Subcutaneous abdominal adipose tissue (tissue), 5 donors: ENCODE results near the gene RGL4.

ENCODE experiments used
- H3K27ac ChIP-seq: one replicate; pipeline ENCODE4 v1.7.0; 2013; ENCODE audit warnings: low read depth, mild to moderate bottlenecking, inconsistent platforms, low read length, moderate library complexity
- H3K27me3 ChIP-seq, 5 donors: one replicate each; pipeline ENCODE4 v1.7.0; 2013; ENCODE audit warnings: low read length in 5 of 5, inconsistent platforms in 1 of 5; ENCODE audit not compliant: control insufficient read depth in 5 of 5, insufficient read depth in 4 of 5
- H3K36me3 ChIP-seq, 5 donors: one replicate each; pipeline ENCODE4 v1.7.0; 2013; ENCODE audit warnings: low read length in 5 of 5; ENCODE audit not compliant: control insufficient read depth in 5 of 5, insufficient read depth in 5 of 5
- H3K4me1 ChIP-seq, 5 donors: one replicate each; pipeline ENCODE4 v1.7.0; 2013; ENCODE audit warnings: low read length in 5 of 5, mild to moderate bottlenecking in 3 of 5, moderate library complexity in 1 of 5; ENCODE audit not compliant: control insufficient read depth in 5 of 5, insufficient read depth in 5 of 5
- H3K4me3 ChIP-seq, 5 donors: one replicate each; pipeline ENCODE4 v1.7.0; 2013; ENCODE audit warnings: low read length in 5 of 5, low read depth in 1 of 5
- H3K9ac ChIP-seq, 5 donors: one replicate each; pipeline ENCODE4 v1.7.0; 2013; ENCODE audit warnings: low read length in 5 of 5, mild to moderate bottlenecking in 4 of 5, moderate library complexity in 3 of 5
- H3K9me3 ChIP-seq, 5 donors: one replicate each; pipeline ENCODE4 v1.7.0; 2013; ENCODE audit warnings: low read length in 5 of 5; ENCODE audit not compliant: control insufficient read depth in 5 of 5
- donor health status: healthy.
- donor health status: healthy.
- donor health status: healthy.
- donor health status: healthy.
- donor health status: healthy.

The RGL4 gene

DNA sequence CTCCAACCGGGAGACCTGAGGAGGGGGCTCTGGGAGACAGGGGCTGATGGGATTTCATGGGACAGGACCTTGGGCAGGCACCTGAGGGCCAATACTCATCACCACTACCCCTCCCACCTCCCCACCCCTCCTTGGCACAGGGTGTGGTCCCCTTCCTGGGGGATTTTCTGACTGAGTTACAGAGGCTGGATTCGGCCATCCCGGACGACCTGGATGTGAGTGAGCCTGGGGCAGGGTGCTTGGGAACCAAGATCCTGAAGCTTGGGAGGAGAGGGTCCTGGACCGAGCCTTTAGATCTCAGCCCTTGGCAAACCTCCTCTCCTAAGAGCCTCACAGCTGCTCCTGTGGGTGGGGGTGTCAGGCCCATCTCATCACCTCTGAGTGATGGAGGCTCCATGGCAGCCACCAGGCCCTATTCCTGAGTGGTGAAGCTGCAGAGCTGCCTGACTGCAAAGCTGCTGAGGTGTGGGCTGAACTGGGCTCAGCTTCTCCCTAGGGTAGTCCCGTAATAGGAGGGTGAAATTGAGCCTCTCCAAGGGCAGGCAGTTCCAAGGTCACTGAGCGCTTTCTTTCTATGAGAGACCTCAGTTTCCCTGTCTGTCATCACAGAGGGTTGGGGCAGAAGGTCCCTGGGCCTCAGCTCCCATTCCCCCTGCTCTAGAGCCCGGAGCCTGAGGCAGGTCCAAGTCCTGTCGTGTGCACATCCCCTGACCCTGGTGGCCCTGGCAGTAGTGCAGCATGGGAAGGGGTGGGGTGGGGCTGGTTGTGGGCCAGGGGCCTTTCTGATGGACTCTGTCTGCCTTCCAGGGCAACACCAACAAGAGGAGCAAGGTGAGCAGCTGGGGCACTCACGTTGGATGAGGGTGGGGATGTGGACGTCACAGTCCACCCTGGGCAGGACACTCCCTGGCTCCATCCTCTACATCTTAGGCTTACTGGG is 6.5 kb downstream of the RGL4 start:
- Histone ChIP-seq H3K9me3 (no peaks in the 10 kb centered on the region), H3K9ac (no peak overlapping the region), H3K4me1 (peaks cover 0 to 5% (median 0%) of the 10 kb centered on the region in 5 donors), H3K36me3 (peaks cover 23 to 86% (median 63%) of the 10 kb centered on the region in 5 donors), H3K27me3 (no peaks in the 10 kb centered on the region), H3K27ac (no peak overlapping the region), H3K4me3 (no peak overlapping the region)

DNA sequence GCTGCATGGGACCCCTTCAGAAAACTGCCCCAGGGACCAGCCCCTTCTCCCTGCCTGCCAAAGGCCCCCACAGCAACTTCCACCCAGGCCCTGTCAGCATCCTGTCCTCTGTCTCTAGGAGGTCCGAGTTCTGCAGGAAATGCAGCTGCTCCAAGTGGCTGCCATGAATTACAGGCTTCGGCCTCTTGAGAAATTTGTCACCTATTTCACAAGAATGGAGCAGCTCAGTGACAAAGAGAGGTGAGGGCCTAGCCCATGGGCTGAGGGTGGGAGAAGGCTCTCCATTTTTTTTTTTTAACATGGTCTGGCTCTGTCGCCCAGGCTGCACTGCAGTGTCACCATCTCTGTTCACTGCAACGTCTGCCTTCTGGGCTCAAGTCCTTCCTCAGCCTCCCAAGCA is 7.3 kb downstream of the RGL4 start:
- Histone ChIP-seq H3K4me3 (no peak overlapping the region), H3K27me3 (no peaks in the 10 kb centered on the region), H3K4me1 (peaks cover 0 to 5% (median 0%) of the 10 kb centered on the region in 5 donors), H3K27ac (no peak overlapping the region), H3K9me3 (no peaks in the 10 kb centered on the region), H3K36me3 (peaks cover 23 to 85% (median 60%) of the 10 kb centered on the region in 5 donors), H3K9ac (no peak overlapping the region)

DNA sequence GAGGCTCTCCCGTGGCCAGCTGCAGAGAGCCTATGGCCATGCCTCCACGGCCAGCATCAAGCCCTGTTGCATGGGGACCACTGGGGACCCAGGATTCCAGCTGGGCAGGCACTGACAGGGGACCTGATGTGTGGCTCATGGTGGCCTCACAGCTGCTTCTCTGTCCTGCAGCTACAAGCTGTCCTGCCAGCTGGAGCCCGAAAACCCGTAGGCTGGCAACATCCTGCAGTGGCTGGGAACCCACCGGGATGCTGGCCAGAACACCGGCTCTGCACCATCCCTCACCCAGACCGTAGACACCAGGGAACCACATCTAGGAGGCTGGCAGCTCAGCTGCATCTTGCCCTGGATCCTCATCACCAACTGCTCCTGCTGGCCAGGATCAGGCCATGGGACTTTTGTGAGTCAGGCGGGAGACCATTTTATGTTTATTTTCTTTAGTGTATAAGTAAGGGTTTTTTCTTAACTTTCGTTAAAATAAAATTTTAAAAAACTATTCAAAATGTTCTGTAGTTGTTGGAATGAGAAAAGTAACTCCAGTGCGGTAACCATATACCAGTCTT is 7.9 kb downstream of the RGL4 start:
- H3K9me3 ChIP-seq, result no peaks in the 10 kb centered on the region
- no peaks in the 10 kb centered on the region for H3K27me3 ChIP-seq
- no peak overlapping the region for H3K27ac ChIP-seq
- no peak overlapping the region for H3K4me3 ChIP-seq
- H3K4me1 ChIP-seq, result peaks cover 0 to 5% (median 0%) of the 10 kb centered on the region in 5 donors
- H3K9ac ChIP-seq, result no peak overlapping the region
- H3K36me3 ChIP-seq, result peaks cover 23 to 84% (median 57%) of the 10 kb centered on the region in 5 donors

DNA sequence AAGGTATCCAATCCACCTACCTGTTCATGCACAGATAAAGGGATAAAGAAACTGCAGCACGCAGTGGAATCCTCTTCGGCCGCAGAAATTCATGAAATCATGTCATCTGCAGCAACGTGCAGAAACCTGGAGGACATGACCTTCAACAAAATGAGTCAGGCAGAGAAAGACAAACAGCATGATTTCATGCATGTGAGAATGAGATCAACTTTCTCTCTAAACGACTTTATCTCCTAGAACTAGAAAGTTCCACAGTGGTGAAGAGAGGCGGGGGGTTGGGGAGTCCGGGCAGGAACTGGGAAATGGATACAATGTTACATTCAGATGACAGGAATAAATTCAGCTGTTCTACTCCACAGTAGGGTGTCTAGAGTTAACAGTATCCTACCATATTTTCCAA is 9.9 kb downstream of the RGL4 start:
- H3K9me3 ChIP-seq, result no peaks in the 10 kb centered on the region
- H3K4me1 ChIP-seq, result peaks cover 0 to 1% (median 0%) of the 10 kb centered on the region in 5 donors
- H3K4me3 ChIP-seq, result no peak overlapping the region
- no peak overlapping the region for H3K9ac ChIP-seq
- no peaks in the 10 kb centered on the region for H3K27me3 ChIP-seq
- peaks cover 38 to 84% (median 55%) of the 10 kb centered on the region in 5 donors for H3K36me3 ChIP-seq
- H3K27ac ChIP-seq, result no peak overlapping the region

DNA sequence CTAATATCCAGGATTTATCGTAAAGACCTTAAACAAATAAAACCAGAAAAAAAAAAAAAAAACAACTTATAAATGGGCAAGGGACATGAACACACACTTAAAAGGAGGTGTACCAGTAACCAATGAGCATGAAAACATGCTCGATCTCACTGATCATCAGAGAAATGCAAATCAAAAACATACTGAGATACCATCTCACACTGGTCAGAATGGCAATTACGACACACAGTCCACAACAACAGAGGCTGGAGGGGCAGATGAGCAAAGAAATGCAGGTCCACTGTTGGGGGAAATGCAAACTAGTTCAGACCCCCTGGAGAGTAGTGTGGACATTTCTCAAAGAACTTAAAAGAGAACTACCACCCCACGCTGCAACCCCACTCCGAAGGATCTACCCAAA is 13.2 kb downstream of the RGL4 start:
- no peaks in the 10 kb centered on the region for H3K9me3 ChIP-seq
- H3K9ac ChIP-seq, result no peak overlapping the region
- H3K36me3 ChIP-seq, result peaks cover 58 to 94% (median 76%) of the 10 kb centered on the region in 5 donors
- no peak overlapping the region for H3K27ac ChIP-seq
- no peaks in the 10 kb centered on the region for H3K27me3 ChIP-seq
- no peaks in the 10 kb centered on the region for H3K4me1 ChIP-seq
- H3K4me3 ChIP-seq, result no peak overlapping the region

DNA sequence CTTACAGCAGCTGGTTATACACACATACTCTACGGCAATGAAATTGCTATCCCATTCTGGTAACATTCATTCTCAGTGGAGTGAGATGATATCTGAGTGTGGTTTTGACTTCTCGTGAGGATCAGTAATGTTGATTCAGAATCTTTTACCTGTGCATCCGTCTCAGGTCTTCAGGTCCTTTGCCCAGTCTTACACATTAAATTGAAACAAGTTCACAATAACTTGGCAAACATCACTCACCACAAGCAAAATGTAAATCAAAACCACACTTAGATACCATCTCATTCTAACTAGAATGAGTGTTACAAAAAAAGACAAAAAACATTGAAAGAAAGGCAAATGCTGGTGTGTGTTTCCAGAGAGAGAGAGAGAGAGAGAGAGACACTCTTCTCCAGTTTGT is 14.0 kb downstream of the RGL4 start:
- Histone ChIP-seq H3K9ac (no peak overlapping the region), H3K36me3 (peaks cover 64 to 97% (median 79%) of the 10 kb centered on the region in 5 donors), H3K27me3 (no peaks in the 10 kb centered on the region), H3K9me3 (no peaks in the 10 kb centered on the region), H3K4me1 (no peaks in the 10 kb centered on the region), H3K27ac (no peak overlapping the region), H3K4me3 (no peak overlapping the region)

DNA sequence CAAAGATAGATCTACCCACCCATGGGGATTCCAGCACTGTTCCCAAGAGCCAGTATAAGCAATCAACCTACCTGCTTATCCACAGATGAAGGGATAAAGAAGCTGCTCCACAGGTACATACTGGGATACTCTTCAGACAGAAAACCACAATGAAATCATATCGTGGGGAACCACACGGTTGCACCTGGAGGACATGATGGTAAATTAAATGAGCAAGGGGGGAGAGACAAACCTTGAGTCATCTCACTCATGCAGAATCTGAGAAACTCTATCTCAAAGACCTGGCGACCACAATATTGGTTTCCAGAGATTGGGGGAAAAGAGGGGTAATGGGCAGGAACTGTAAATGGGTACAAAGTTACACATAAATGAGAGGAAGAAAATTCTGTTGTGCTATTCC is 14.5 kb downstream of the RGL4 start:
- Histone ChIP-seq H3K27me3 (no peaks in the 10 kb centered on the region), H3K4me3 (no peak overlapping the region), H3K4me1 (no peaks in the 10 kb centered on the region), H3K9ac (no peak overlapping the region), H3K36me3 (peaks cover 64 to 97% (median 78%) of the 10 kb centered on the region in 5 donors), H3K27ac (no peak overlapping the region), H3K9me3 (no peaks in the 10 kb centered on the region)

DNA sequence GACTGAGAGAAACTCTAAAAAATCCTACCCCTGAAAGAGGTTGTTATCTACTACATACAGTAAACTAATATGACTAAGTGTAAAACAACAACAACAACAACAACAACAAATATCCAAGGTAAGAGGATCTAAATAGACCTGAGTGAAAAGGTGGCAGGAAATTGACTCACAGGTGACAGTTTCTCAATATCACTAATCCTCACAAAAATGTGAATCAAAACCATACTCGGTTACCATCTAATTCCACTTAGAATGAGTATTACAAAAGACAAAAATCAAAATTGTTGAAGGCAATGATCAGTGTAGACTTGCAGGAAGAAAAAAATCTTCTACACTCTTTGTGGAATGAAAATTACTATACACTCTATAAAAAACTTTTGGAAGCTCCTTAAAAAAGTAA is 17.5 kb downstream of the RGL4 start:
- Histone ChIP-seq H3K9me3 (no peaks in the 10 kb centered on the region), H3K4me3 (no peak overlapping the region), H3K27me3 (no peaks in the 10 kb centered on the region), H3K36me3 (peaks cover 52 to 96% (median 87%) of the 10 kb centered on the region in 5 donors), H3K9ac (no peak overlapping the region), H3K4me1 (no peaks in the 10 kb centered on the region), H3K27ac (no peak overlapping the region)

DNA sequence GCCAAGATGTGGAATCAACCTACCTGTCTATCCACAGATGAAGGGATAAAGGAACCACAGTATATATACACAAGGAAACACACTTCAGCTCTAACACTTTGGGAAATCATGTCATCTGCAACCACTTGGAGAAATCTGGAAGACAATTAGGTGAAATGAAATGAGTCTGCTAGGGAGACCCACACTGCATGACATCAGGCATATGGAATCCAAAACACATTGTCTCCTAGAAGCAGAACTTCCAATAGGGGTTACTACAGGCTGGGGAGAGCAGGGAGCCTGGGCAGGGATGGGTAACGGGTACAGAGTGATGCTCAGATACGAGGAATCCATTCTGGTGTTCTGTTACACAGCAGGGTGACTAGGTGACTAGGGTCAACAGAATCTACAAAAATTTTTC is 18.3 kb downstream of the RGL4 start:
- no peaks in the 10 kb centered on the region for H3K27me3 ChIP-seq
- peaks cover 50 to 96% (median 89%) of the 10 kb centered on the region in 5 donors for H3K36me3 ChIP-seq
- H3K4me3 ChIP-seq, result no peak overlapping the region
- no peak overlapping the region for H3K9ac ChIP-seq
- no peaks in the 10 kb centered on the region for H3K4me1 ChIP-seq
- H3K27ac ChIP-seq, result no peak overlapping the region
- no peaks in the 10 kb centered on the region for H3K9me3 ChIP-seq

DNA sequence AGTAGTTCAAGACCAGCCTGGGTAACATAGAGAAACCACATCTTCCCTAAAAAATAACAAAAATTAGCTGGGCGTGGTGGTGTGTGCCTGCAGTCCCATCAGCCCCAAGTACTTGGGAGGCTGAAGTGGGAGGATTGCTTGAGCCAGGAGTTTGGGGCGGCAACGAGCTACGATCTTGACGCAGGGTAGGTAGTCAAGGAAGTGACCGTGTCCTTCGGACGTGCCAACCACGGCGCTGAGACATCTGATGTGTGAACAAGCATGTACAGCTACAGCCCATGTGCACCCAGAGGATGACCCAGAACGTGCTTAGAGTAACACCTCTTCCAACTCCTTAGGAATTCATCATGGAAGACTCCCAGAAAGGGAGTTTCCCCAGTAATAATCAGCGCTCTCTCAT is 21.4 kb downstream of the RGL4 start:
- no peak overlapping the region for H3K27ac ChIP-seq
- H3K4me1 ChIP-seq, result peaks cover 0 to 15% (median 12%) of the 10 kb centered on the region in 5 donors
- peaks cover 25 to 72% (median 63%) of the 10 kb centered on the region in 5 donors for H3K36me3 ChIP-seq
- H3K9me3 ChIP-seq, result no peaks in the 10 kb centered on the region
- no peaks in the 10 kb centered on the region for H3K27me3 ChIP-seq
- no peak overlapping the region for H3K4me3 ChIP-seq
- no peak overlapping the region for H3K9ac ChIP-seq
